ES-I3 (cell line): ENCODE data around the gene LINC00305.

Experiments
- H3K36me3 ChIP-seq: 2 replicates; pipeline ENCODE4 v1.6.1; 2013; ENCODE audit warnings: mild to moderate bottlenecking, low read length, control low read depth, moderate library complexity; ENCODE audit not compliant: insufficient read depth
- H3K4me1 ChIP-seq: 2 replicates; pipeline ENCODE4 v1.6.1; 2013; ENCODE audit warnings: mild to moderate bottlenecking, control low read depth, low read length; ENCODE audit not compliant: insufficient read depth
- H3K9ac ChIP-seq: 2 replicates; pipeline ENCODE4 v1.6.1; 2013; ENCODE audit warnings: low read depth, mild to moderate bottlenecking, low read length, moderate library complexity
- H3K9me3 ChIP-seq: 2 replicates; pipeline ENCODE4 v1.6.1; 2013; ENCODE audit warnings: mild to moderate bottlenecking, low read length, moderate library complexity; ENCODE audit not compliant: control insufficient read depth, insufficient read depth

LINC00305 gene

GRCh38 chr18:64032312-64032711, 116.6 kb downstream of the LINC00305 start:
- no peaks in the 10 kb centered on the region for H3K9me3 ChIP-seq
- H3K4me1 ChIP-seq, result no peaks in the 10 kb centered on the region

DNA sequence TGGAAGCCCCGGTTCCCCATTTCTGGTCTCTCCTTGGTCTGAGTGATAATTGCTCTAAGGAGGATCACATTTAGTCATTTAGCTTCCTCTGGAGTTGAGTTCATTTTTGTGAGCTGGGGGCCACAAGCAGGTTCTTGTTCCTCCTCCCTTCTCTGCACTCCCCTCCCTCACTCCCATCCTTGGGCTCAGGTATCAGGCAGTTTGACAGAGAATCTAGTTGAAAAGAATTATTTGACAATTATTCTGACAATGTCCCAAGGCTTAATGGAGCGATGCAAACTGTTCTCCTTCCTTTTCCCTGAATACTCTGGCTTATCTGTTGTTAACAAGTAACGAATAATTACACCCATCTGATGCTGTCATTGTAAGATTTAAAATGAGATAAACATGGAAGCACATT, 117.5 kb downstream of the LINC00305 start:
- no peaks in the 10 kb centered on the region for H3K9me3 ChIP-seq
- H3K9ac ChIP-seq, result no peak overlapping the region
- no peaks in the 10 kb centered on the region for H3K36me3 ChIP-seq
- no peaks in the 10 kb centered on the region for H3K4me1 ChIP-seq

More at GRCh38 chr18:64032312-64032711, 116.6 kb downstream of the LINC00305 start:
- Histone ChIP-seq H3K9ac (no peak overlapping the region), H3K36me3 (no peaks in the 10 kb centered on the region)
